K562 (cell line): ENCODE data around the gene CXCR2. TPM values are rescaled to one million over a fixed set of nuclear protein-coding genes. Genes with fewer than 3 reads are reported as not detected.

ENCODE experiments used
- ATAC-seq: fragments of 200-7000 bp; cut with Tn5 transposase; 3 replicates; pipeline ENCODE4 v1.9.1; 2020; ENCODE audit warnings: moderate library complexity
- BruUV-seq: library from RNA; stranded (reverse); fragments of 400-500 nt; replicated peaks from 2 replicates; lab custom pipeline; 2021; lab: Mats Ljungman, UMichigan
- CTCF ChIA-PET: fragments of 300-600 bp; formaldehyde crosslinking; extraction: SDS; loops from one replicate; lab custom pipeline; 2021; ENCODE audit warnings: low intra/inter-chr PET ratio; lab: Yijun Ruan, JAX
- POLR2A ChIA-PET: fragments of 300-600, 350-650 bp; sonication (Branson Sonifier 250); formaldehyde crosslinking; extraction: SDS; loops from one replicate; lab custom pipeline; 2021; ENCODE audit warnings: antibody characterized with exemption, inconsistent platforms; lab: Yijun Ruan, JAX
- DNase-seq, 4 experiments: peaks; one replicate each; pipeline versions ENCODE4 v3.0.0 to v3.0.0-alpha.2; 2011 to 2018; ENCODE audit warnings: low spot score in 3 of 4, mixed read lengths in 3 of 4; ENCODE audit errors: extremely low read depth in 1 of 4
- FAIRE-seq: peaks from 2 replicates; lab custom pipeline; 2011; peaks lifted over from hg19 to GRCh38; lab: Jason Lieb, UNC
- H2AFZ ChIP-seq: 2 replicates; pipeline ENCODE4 v1.6.0; 2011; ENCODE audit warnings: low read depth, low read length, control low read depth, inconsistent platforms
- H3K27ac ChIP-seq: fragments of 200-600 bp; 3 replicates; pipeline ENCODE4 v1.8.0; 2011; ENCODE audit warnings: low read depth, mild to moderate bottlenecking, control low read depth, inconsistent platforms, low read length, moderate library complexity, mixed read lengths; ENCODE audit errors: extremely low read depth
- H3K27me3 ChIP-seq, 2 experiments: fragments of 300-600 bp in 1 of 2; 2 replicates in 1 of 2; 3 replicates in 1 of 2; pipeline versions ENCODE4 v1.6.0 to v1.8.0; 2011; ENCODE audit warnings: inconsistent platforms in 2 of 2, low read length in 2 of 2, mild to moderate bottlenecking in 1 of 2, mixed read lengths in 1 of 2, moderate library complexity in 1 of 2; ENCODE audit not compliant: control insufficient read depth in 2 of 2, insufficient read depth in 2 of 2
- H3K36me3 ChIP-seq: fragments of 300-600 bp; 3 replicates; pipeline ENCODE4 v1.8.0; 2011; ENCODE audit warnings: mild to moderate bottlenecking, low read length, inconsistent platforms; ENCODE audit not compliant: control insufficient read depth, insufficient read depth
- H3K4me1 ChIP-seq, 2 experiments: fragments of 200-600 bp in 1 of 2; replicated peaks in 1 of 2; 2 replicates in 1 of 2; 3 replicates in 1 of 2; pipeline versions ENCODE4 v1.5.1 to v1.8.0; 2011; ENCODE audit warnings: inconsistent platforms in 2 of 2, low read length in 2 of 2, mild to moderate bottlenecking in 1 of 2, mixed read lengths in 1 of 2, moderate library complexity in 1 of 2; ENCODE audit not compliant: control insufficient read depth in 2 of 2, insufficient read depth in 2 of 2
- H3K4me2 ChIP-seq: 2 replicates; pipeline ENCODE4 v1.6.1; 2011; ENCODE audit warnings: low read length, control low read depth, inconsistent platforms, mixed read lengths; ENCODE audit not compliant: insufficient read depth
- H3K4me3 ChIP-seq: fragments of 200-600 bp; sonication (generic), shearing (Covaris generic); 2 replicates; pipeline ENCODE4 v1.5.1; 2016; ENCODE audit warnings: control low read depth, inconsistent platforms
- H3K79me2 ChIP-seq: fragments of 200-600 bp; 3 replicates; pipeline ENCODE4 v1.8.0; 2011; ENCODE audit warnings: low read length, inconsistent platforms; ENCODE audit not compliant: control insufficient read depth, insufficient read depth
- H3K9ac ChIP-seq, 2 experiments: 2 replicates each; pipeline versions ENCODE4 v1.6.0 to v1.6.1; 2011; ENCODE audit warnings: low read depth in 2 of 2, low read length in 2 of 2, control low read depth in 1 of 2, inconsistent platforms in 1 of 2, mild to moderate bottlenecking in 1 of 2, mixed read lengths in 1 of 2; ENCODE audit not compliant: insufficient read depth in 1 of 2
- H3K9me1 ChIP-seq: one replicate; pipeline ENCODE4 v1.6.0; 2011; ENCODE audit warnings: inconsistent platforms, mild to moderate bottlenecking, low read length, moderate library complexity; ENCODE audit not compliant: control insufficient read depth, insufficient read depth
- H3K9me3 ChIP-seq: replicated peaks from 2 replicates; pipeline ENCODE4 v1.5.1; 2011; ENCODE audit warnings: low read depth, low read length, inconsistent platforms; ENCODE audit not compliant: control insufficient read depth, insufficient read depth
- H4K20me1 ChIP-seq: replicated peaks from 2 replicates; pipeline ENCODE4 v1.6.1; 2011; ENCODE audit warnings: low read length, inconsistent platforms, mixed read lengths; ENCODE audit not compliant: control insufficient read depth, insufficient read depth
- RBM25 ChIP-seq: fragments of 200-400 bp; formaldehyde crosslinking; IDR thresholded peaks from 2 replicates; pipeline ENCODE4 v1.6.1; 2018; ENCODE audit warnings: low read length, low read depth, moderate library complexity; ENCODE audit not compliant: severe bottlenecking
- ZNF586 ChIP-seq: fragments of 450-650 bp; formaldehyde crosslinking; conservative IDR thresholded peaks from 2 replicates; pipeline ENCODE4 v1.4.0; 2020; ENCODE audit warnings: mild to moderate bottlenecking, moderate library complexity
- ZSCAN32 ChIP-seq: fragments of 450-650 bp; formaldehyde crosslinking; IDR thresholded peaks from 2 replicates; pipeline ENCODE4 v1.4.0; 2020; ENCODE audit warnings: mild to moderate bottlenecking, moderate library complexity
- in situ Hi-C: fragments of 300-500 bp; cut with MboI; formaldehyde crosslinking; loops from 4 replicates; pipeline ENCODE4 v1.15.0; 2018; ENCODE audit warnings: inconsistent platforms, mixed read lengths
- intact Hi-C: fragments of 100-400 bp; cut with micrococcal nuclease; formaldehyde crosslinking; loops from 2 replicates; pipeline ENCODE4 v1.14.2; 2022
- polyA plus RNA-seq, 8 experiments: library from polyadenylated mRNA; depleted of rRNA in 4 of 8; stranded (reverse) in 5 of 8; unstranded in 3 of 8; fragments of >200 nt; fragmentation: Nextera tagmentation in 2 of 8; fragmentation: Illumina TruSeq in 1 of 8; extraction: Ambion mirVana in 2 of 8; extraction: Trizol in 1 of 8; gene quantifications; 2 replicates each; pipeline versions ENCODE4 v1.2.1 to v1.2.3, GENCODE V29; 2011 to 2014; ENCODE audit warnings: inconsistent platforms in 1 of 8, missing spikeins in 1 of 8
- total RNA-seq, 7 experiments: library from RNA; depleted of rRNA in 6 of 7; stranded (reverse); fragments of >200 nt in 6 of 7; fragmentation: Illumina TruSeq in 2 of 7; extraction: Trizol in 2 of 7; gene quantifications; 2 replicates each; pipeline versions ENCODE4 v1.2.1 to v1.2.3, GENCODE V29; 2011 to 2021; ENCODE audit warnings: low replicate concordance in 1 of 7
- TF ChIP-seq, protein P1 (sequence below): fragments of 250-450 bp; sonication (Bioruptor Pico); IDR thresholded peaks from 2 replicates; pipeline ENCODE4 v1.4.0; 2020; ENCODE audit warnings: mild to moderate bottlenecking, moderate library complexity, borderline replicate concordance

Gene CXCR2
- total and polyA plus RNA-seq, 9 of the 15 experiments (the other 6 are each of a cell fraction or from before 2014, with no cell fraction given), result not detected

DNA sequence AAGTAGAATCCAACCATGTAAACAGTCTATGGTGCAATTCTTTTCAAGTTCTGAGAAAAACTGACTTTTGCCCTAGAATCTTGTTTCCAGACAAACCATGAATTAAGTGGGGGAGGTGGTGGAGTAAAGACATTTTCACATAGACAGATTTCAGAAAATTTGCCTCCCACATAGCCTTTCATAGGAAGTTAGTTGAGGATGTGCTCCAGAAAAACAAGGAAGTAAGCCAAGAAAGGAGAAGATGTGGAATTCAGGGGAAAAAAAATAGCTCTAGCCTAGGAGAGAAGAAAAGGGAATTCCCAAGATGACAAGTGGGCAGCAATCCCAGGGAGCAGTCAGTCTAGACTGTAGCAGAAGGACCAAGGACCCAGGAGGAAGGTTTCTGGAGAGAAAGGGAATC, 39.4 kb upstream of the CXCR2 start:
- Histone ChIP-seq H3K36me3 (no peaks in the 10 kb centered on the region), H3K4me3 (no peak overlapping the region), H2AFZ (no peak overlapping the region), H4K20me1 (no peaks in the 10 kb centered on the region), H3K9me3 (no peaks in the 10 kb centered on the region), H3K4me2 (no peak overlapping the region), H3K27ac (no peak overlapping the region), H3K9me1 (no peaks in the 10 kb centered on the region), H3K4me1 (no peaks in the 10 kb centered on the region), H3K79me2 (no peaks in the 10 kb centered on the region), H3K27me3 (no peaks in the 10 kb centered on the region), H3K9ac (no peak overlapping the region)
- POLR2A ChIA-PET, result no interaction called here
- CTCF ChIA-PET, result no interaction called here
- intact Hi-C loops, result no loop called here
- DNase-seq (no peak), FAIRE-seq (no peak), ATAC-seq (no peak)
- BruUV-seq, result no TSS peak
- TF ChIP-seq ZSCAN32 (CRISPR knock-in tag) (no peak), ZNF586 (CRISPR knock-in tag) (no peak), RBM25 (peak; percentile 40)
- TF ChIP-seq, protein P1, sequence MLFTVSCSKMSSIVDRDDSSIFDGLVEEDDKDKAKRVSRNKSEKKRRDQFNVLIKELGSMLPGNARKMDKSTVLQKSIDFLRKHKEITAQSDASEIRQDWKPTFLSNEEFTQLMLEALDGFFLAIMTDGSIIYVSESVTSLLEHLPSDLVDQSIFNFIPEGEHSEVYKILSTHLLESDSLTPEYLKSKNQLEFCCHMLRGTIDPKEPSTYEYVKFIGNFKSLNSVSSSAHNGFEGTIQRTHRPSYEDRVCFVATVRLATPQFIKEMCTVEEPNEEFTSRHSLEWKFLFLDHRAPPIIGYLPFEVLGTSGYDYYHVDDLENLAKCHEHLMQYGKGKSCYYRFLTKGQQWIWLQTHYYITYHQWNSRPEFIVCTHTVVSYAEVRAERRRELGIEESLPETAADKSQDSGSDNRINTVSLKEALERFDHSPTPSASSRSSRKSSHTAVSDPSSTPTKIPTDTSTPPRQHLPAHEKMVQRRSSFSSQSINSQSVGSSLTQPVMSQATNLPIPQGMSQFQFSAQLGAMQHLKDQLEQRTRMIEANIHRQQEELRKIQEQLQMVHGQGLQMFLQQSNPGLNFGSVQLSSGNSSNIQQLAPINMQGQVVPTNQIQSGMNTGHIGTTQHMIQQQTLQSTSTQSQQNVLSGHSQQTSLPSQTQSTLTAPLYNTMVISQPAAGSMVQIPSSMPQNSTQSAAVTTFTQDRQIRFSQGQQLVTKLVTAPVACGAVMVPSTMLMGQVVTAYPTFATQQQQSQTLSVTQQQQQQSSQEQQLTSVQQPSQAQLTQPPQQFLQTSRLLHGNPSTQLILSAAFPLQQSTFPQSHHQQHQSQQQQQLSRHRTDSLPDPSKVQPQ (CRISPR knock-in tag), result no peak
- in situ Hi-C loops, result no loop called here
